Measurements from ENCODE around the gene AGBL4. TPM values are rescaled to one million over a fixed set of nuclear protein-coding genes. Genes with fewer than 3 reads are reported as not detected.

Gene AGBL4
- total RNA-seq, 1 donor from 2014 or later: not detected

- ATAC-seq: peak; percentile 82
Measured at GRCh38 chr1:48876330-48876785, 1147.4 kb downstream of the AGBL4 start.

DNA sequence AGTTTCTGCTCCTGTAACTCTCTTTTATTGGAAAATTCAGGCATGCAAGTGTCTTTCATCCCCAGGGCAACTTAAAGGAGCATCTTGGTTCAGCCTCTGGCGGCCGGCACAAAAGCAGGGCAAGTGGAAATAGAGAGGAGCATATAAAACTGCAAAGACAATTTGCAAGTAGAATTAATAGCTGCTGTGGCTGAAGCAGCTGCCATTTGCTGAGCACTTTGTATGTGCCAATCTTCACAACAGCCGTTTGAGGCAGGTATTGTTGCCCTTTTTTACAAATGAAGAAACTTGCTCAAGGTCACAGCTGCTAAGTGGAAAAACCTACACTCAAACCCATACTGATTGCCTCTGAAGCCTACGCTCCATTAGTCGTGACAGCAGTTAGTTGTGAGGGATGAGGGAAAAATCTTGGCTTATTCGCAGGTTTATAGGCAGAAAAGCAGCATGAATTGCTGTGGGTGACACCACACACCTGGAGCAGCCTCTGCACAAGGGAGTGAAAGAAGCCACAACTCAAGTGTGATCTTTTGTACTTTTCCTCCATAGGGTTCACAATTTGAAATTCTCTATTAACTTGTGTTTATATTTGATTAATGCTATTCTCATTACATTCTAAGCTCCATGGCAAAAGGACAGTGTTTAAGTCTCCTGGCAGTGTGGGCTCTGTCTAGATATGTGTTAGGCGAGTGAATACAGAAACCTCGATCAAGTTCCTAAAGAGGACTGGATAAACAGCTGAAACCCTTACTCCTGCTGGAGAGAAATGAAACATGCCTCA is 1148.0 kb downstream of the AGBL4 start:
- no peak for ATAC-seq

DNA sequence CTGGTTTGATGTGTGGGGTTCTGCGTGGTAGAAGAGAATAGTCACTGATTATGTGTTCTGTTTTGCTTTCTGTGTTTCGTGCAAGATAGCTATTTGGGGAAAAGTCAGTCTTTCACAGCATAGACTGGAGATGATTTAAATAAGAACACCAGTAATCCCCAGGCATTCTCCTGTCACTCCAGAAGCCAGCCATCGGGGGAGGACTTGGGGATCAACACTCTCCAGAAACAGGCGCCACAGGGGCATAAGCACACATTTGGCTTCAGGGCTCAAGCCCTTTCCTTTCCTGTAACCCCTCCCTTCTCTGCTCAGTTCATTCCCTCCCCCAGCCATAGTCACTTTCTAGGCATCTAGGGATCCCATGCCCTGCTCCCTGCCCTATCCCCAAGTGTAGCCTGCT is 1149.8 kb downstream of the AGBL4 start:
- no peak for ATAC-seq

- ATAC-seq: no peak
Measured at GRCh38 chr1:48870596-48870995, 1153.2 kb downstream of the AGBL4 start.

GRCh38 chr1:48869116-48869893 is 1154.4 kb downstream of the AGBL4 start:
- peak; percentile 86 for ATAC-seq

- no peak for ATAC-seq
Measured at GRCh38 chr1:48864913-48865312, 1158.8 kb downstream of the AGBL4 start.

DNA sequence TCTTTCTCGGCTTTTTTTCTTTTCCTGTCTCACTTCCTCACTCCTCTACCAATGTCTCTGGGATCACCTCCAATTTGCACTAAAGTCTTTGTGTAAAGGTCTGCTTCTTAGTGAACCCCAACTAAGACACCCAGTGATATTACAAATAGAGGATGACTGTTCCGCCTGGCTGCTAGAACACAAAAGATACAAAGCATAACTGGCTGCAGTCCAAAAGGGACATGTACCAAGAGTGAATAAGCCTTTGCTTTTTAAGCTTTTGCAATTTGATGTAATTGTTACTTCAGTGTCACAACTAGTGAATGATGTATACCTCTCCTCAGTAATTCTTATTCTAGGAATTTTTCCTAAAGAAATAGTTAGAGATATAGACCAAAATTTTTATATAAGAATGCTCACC is 1164.3 kb downstream of the AGBL4 start:
- peak; percentile 29 for ATAC-seq

DNA sequence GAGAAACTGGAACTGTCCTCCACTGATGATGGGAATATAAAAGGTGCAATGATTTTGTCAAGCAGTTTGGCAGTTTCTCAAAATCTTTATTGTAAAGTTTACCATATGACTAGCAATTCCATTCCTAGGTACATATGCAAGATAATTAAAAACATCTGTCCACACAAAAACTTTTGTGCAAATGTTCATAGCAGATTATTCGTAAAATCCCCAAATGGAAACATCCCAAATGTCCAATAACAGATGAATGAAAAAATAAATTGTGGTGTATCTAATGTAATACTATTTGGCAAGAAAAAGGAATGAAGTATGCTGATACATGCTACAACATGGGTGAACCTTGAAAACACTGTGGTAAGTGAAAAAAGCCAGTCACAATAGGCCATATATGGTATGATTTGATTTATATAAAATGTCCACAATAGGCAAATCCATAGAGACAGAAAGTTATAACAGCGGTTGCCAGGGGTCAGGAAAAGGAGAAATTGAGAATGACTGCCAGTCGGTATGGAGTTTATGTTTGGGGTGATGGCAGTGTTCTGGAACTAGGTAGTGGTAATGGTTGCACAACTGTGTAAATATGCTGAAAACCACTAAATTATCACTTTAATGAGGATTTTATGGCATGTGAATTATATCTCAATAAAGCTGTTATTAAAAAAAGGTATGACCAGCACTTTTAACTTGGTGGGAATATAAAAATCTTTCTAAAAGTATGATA is 1165.4 kb downstream of the AGBL4 start:
- ATAC-seq: no peak

- ATAC-seq: peak; percentile 56
Measured at GRCh38 chr1:48853006-48853405, 1170.7 kb downstream of the AGBL4 start.

- ATAC-seq: no peak
Measured at GRCh38 chr1:48851638-48852037, 1172.1 kb downstream of the AGBL4 start.

DNA sequence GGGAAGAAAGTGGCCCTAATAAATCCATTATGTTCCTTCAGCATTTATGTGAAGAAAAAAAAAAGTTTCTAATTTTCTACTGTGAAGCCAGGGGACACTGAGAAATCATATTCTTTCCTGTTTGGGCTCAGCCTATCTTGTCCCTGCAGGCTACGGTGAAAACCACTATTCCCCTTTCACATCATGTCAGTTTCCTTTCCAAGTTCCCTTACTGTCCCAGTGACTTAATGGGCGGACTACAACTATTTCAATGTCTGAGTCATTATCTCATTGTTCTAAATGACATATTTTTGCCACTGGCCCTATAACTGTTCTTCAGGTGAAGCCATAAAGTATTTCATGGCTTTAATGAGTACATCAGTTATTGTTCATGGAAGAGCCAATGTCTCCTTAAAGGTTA is 1175.7 kb downstream of the AGBL4 start:
- no peak for ATAC-seq

GRCh38 chr1:48846441-48846840 is 1177.3 kb downstream of the AGBL4 start:
- no peak for ATAC-seq

DNA sequence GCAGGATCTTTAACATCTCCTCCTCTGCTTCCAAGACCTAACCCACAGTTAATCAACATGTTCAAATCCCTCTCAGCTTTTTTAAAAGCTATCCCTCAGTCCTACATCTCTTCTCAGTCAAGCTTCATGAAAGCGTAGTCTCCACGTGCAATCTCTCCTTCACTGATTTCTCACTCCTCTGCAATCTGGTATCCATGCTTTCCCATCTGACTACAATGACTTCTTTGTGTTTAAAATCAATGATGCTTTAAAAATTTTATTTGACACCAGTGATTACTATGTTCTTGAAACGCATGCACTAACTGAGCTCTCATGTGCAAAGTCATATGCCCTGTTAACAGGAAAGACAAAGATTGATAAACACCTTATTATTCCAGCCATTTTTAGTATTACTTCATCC is 1179.6 kb downstream of the AGBL4 start:
- ATAC-seq: no peak

- ATAC-seq: no peak
Measured at GRCh38 chr1:48841966-48842365, 1181.8 kb downstream of the AGBL4 start.

DNA sequence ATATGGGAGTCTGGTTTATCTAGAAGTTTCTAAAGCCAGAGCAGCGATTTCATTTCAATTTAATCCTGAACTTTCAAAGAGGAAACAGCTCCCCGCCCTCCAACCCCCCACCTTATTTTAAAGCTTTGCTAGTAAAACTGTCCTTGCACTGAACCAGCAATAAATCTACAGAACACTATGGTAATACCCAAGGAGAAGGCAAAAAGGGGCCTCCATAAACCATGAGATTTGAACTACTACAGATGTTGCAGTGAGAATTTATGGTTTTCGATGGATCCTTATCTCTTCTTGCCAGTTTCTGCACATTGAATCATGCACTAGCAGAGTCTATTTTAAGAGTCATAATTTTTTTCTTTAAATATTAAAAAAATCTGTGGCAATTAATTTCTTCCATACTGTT is 1182.3 kb downstream of the AGBL4 start:
- no peak for ATAC-seq

GRCh38 chr1:48831120-48831978 is 1192.4 kb downstream of the AGBL4 start:
- ATAC-seq: peak; percentile 85

DNA sequence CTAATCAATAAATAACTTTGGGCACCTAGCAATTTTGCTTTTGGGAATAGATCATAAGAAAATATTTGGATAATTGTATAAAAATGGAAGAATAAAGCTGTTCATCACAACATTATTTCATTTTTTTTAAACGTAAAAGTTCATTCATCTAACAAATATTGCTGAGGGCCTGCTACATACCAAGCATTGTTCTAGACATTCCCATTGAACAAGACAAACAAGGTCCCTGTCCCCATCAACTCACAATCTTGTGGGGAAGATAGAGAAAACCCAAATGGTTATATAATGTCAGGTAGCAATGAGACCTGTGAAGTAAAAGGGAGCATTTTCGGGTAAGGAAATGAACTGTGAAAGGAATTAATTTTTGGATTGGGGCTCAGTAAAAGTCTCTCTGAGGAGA is 1193.0 kb downstream of the AGBL4 start:
- ATAC-seq: no peak

GRCh38 chr1:48829446-48829845 is 1194.3 kb downstream of the AGBL4 start:
- ATAC-seq: no peak

DNA sequence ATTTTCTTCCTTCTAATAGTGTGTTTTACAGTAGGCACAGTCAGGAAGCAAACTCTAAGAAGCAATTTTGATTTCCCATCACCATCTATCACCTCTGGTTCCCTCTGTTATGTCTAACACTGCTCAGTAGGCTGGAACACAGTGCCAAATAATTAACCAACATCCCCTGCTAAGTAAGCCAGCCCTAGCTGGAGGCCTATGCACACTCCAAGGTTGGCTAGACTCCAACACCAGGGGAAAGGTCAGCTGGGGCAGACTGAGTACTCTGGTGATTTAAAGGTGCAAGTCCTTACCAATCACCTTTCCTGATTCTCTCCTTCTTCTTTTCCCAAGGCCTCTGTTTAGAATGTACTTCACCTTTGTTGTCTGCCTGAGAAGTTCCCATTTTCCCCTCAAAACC is 1200.6 kb downstream of the AGBL4 start:
- no peak for ATAC-seq

- no peak for ATAC-seq
Measured at GRCh38 chr1:48820491-48820890, 1203.3 kb downstream of the AGBL4 start.

GRCh38 chr1:48817505-48818114 is 1206.1 kb downstream of the AGBL4 start:
- ATAC-seq: peak; percentile 68

DNA sequence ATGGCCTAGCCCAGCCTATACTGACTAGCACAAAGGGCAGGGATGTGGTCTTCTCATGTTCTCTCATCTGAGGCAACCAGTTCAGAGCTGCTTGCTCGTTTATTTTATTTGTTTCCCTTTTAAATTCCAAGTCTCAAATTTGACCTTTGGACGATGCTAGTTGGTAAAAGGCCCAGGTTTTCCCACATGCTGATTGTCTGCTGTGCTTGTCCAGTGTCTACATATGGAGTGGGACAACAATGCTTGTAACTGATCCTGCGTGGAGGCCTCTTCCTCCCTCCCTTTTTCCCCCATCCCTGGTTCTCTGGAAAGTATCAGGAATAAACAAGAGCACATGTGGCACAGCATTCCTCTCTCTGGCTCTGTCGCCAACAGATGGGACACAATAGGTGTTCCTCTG is 1213.0 kb downstream of the AGBL4 start:
- no peak for ATAC-seq

All from esophagus mucosa (tissue), 1 donor.